GM10266 (cell line): Measurements from ENCODE around the gene TGOLN2.
"Not testable (repeated sequence)": the region's sequence is repeated elsewhere in the genome, so short reads cannot be mapped to it uniquely, and the experiment has no call there.

Source experiments
- DNase-seq: peaks from one replicate; pipeline ENCODE4 v3.0.0; 2012; ENCODE audit errors: extremely low spot score
- TF ChIP-seq, protein P1 (sequence below): IDR thresholded peaks from 2 replicates; pipeline ENCODE4 v1.5.1; 2012; ENCODE audit warnings: mild to moderate bottlenecking, low read depth; ENCODE audit not compliant: control insufficient read depth, insufficient read depth; ENCODE audit errors: missing control alignments

The TGOLN2 gene

GRCh38 chr2:85344356-85344954, 16.7 kb upstream of the TGOLN2 start:
- TF ChIP-seq, protein P1, sequence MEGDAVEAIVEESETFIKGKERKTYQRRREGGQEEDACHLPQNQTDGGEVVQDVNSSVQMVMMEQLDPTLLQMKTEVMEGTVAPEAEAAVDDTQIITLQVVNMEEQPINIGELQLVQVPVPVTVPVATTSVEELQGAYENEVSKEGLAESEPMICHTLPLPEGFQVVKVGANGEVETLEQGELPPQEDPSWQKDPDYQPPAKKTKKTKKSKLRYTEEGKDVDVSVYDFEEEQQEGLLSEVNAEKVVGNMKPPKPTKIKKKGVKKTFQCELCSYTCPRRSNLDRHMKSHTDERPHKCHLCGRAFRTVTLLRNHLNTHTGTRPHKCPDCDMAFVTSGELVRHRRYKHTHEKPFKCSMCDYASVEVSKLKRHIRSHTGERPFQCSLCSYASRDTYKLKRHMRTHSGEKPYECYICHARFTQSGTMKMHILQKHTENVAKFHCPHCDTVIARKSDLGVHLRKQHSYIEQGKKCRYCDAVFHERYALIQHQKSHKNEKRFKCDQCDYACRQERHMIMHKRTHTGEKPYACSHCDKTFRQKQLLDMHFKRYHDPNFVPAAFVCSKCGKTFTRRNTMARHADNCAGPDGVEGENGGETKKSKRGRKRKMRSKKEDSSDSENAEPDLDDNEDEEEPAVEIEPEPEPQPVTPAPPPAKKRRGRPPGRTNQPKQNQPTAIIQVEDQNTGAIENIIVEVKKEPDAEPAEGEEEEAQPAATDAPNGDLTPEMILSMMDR, result no peak
- no peak for DNase-seq

GRCh38 chr2:85343207-85343895, 15.6 kb upstream of the TGOLN2 start:
- not testable (repeated sequence) for DNase-seq

DNA sequence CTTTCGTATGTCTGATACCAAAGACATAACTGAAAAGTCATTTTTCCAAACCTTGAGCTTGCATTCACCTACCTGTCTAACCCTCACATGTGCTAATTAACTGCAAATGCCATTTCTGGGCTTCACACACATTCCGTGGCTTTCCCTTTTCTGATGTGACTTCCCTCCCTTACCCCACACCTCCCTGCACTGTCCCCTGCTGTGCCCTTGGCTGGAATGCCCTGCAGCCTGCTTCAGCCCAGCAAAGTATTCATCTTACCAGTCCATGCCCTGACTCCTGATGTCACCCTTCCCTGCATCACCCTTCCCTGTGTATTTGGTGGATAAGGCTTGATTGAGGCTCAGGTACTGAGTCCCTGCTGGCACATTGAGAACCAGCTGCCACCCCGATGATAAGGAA, 14.4 kb upstream of the TGOLN2 start:
- no peak for DNase-seq
- TF ChIP-seq, protein P1, result no peak

DNA sequence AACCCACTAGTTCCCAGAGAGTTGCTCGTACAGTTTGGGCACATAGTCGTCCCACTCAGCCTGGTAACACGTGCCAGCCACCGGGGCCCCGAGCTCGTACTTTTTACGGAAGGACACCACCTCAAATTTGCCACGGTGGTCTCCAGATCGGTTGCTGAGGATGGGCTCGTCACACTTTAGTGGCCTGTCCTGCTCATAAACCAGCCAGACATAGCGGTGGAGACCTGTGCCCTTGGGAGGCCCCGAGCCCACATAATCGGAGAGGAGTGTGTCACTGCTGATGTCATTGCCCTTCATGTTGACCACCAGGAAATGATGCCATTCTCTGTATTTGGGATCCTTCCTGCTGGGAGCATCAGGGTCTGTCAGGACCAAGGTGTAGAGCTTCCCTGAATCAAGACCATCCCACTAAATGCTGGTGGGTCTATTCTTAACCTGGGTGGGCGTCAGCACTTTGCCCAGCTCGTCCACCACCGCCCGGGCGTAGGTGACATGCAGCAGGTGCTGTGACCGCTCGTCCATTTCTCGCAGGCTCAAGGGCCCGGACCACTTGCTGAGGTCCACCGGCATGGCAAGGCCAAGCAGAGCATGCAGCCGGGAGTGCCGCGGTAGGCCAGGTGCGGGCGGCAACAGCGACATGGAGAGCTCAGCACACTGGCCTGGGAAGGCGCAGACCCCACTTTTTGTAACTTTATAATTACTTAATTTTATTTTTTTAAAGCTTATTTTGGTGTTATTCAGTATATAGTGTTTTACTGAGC, 13.7 kb upstream of the TGOLN2 start:
- TF ChIP-seq, protein P1, result no peak

DNA sequence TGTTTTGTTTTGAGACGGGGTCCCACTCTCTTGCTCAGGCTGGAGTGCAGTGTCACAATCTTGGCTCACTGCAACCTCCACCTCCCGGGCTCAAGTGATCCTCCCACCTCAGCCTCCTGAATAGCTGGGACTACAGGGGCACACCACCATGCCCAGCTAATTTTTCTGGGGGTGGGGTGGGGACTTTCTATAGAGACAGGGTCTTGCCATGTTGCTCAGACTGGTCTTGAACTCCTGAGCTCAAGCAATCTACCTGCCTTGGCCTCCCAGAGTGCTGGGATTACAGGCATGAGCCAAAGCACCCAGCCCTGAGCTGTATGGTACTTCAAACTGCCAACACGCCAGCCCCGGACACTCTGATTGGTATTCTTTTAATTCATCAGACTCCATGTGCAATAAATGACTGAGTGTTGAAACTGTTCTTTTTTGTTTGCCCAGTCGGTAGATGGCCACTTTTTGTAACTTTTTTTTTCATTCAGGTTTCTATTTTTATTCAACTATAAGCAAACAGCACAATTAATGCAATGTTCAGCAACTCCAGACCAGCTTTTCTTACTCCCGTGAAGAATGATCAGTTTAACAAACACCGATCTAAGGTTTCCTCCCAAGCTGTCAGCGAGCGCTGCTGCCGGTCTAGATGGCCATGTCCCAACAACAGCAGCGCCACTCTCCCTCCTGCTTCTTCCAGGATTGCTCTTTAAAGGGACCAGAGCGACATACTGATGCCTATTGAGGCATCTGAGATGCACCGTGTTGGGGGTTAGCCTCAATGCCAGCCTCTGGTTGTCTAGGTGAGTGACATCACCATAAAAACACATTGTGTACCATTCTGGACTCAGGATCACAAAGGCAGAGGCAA, 12.5 kb upstream of the TGOLN2 start:
- TF ChIP-seq, protein P1, result no peak
- DNase-seq, result no peak

More for the DNA sequence above, 13.7 kb upstream of the TGOLN2 start:
- DNase-seq, result no peak

DNA sequence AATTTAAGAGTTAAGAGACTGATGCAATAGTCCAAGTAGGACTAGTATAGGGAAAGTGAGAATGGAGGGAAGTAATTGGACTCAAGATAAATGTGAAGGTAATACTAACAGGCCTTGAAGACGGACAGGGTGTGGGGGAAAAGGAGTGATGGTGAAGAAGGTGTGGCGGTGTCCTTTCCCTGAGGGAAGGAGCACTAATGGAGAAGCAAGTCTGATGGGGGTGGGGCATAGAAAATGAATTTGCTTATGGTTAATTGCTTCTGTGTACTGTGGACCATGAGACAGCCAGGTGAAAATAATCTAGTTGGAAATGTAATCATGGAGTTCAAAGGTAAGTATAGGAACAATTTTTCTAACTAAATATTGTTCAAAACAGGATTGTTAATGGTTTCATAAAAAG, 7.1 kb upstream of the TGOLN2 start:
- TF ChIP-seq, protein P1, result no peak
- no peak for DNase-seq

DNA sequence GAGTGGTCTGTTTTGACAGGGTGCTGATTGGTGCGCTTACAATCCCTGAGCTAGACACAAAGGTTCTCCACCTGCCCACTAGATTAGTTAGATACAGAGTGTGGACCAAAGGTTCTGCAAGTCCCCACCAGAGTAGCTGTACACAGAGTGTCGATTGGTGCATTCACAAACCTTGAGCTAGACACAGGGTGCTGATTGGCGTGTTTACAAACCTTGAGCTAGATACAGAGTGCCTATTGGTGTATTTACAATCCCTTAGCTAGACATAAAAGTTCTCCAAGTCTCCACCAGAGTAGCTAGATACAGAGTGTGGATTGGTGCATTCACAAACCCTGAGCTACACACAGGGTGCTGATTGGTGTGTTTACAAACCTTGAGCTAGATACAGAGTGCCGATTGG, 6.1 kb upstream of the TGOLN2 start:
- DNase-seq, result not testable (repeated sequence)
